ENCODE data around the gene PCK1. TPM values are rescaled to one million over a fixed set of nuclear protein-coding genes. Genes with fewer than 3 reads are reported as not detected.

The PCK1 gene
- total RNA-seq, 3 donors from 2014 or later: 27.2 to 252 (median 29.3) TPM

DNA sequence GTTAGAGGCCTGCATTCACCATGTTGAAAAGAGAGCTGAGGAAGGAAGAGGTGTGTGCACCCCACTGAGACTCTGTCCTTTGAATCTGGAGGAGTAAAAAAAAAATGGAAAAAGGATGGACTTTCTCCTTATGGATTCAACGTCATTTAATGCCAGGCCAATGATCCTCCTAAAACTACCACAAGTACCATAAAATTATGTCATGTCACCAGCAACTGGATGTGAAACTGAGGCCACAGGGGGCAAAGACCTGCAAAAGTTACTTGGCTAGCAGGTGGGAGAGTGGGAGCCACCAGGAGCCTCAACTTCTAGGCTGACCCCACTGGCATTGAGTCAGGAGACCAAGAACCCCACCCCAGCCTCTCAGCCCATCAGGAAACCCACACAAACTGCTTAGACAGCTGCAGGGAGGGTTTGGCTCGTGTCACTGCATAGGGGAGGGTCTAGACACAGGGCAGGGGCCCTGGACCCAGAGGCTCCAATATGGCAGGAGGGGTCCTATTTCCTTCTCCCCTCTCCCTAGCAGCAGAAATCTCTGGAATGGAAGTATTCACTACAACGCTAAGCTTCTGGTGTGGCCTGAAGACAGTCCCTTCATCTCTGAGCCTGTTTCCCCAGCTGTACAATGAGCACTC is 11.0 kb downstream of the PCK1 start:
- TF ChIP-seq POLR2A (IDR thresholded peaks at IDR 0.05) (no peak), POLR2AphosphoS5 (IDR thresholded peaks at IDR 0.05) (no peak)
- TF ChIP-seq, protein P1, sequence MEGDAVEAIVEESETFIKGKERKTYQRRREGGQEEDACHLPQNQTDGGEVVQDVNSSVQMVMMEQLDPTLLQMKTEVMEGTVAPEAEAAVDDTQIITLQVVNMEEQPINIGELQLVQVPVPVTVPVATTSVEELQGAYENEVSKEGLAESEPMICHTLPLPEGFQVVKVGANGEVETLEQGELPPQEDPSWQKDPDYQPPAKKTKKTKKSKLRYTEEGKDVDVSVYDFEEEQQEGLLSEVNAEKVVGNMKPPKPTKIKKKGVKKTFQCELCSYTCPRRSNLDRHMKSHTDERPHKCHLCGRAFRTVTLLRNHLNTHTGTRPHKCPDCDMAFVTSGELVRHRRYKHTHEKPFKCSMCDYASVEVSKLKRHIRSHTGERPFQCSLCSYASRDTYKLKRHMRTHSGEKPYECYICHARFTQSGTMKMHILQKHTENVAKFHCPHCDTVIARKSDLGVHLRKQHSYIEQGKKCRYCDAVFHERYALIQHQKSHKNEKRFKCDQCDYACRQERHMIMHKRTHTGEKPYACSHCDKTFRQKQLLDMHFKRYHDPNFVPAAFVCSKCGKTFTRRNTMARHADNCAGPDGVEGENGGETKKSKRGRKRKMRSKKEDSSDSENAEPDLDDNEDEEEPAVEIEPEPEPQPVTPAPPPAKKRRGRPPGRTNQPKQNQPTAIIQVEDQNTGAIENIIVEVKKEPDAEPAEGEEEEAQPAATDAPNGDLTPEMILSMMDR (IDR thresholded peaks at IDR 0.05): no peak
- Histone ChIP-seq H3K27me3 (peaks cover 0 to 22% of the 10 kb centered on the region in 2 donors), H3K27ac (no peak overlapping the region), H3K36me3 (no peaks in the 10 kb centered on the region), H3K9me3 (no peaks in the 10 kb centered on the region), H3K4me3 (no peak overlapping the region), H3K4me1 (no peaks in the 10 kb centered on the region)
- no peak for DNase-seq (ENCODE audit: low spot score in 2 of 2)
- intact Hi-C loops (cut with DNase I; ENCODE audit: low total_unique reads): no loop called here

DNA sequence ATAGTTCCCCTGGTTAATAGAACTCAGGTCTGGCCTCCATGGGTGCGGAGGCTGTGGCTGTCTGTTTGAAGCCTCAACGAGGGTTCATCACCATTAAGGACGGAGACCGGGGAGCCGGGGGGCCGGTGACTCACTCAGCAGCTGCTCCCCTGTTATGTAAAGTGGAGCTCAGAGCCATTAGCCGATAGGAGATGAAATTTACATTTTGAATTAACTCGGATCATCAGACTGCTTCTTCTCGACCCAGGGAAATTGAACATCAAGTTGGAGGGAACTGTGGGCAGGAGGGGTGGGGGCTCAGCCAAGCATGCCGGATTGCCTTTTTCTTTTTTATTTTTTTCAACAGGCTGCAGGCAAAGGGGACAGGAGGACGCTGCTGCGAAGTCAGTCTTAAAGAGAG is 12.3 kb downstream of the PCK1 start:
- no peak for DNase-seq (ENCODE audit: low spot score in 2 of 2)
- TF ChIP-seq, protein P1 (IDR thresholded peaks at IDR 0.05): no peak
- no peak for TF ChIP-seq POLR2A (IDR thresholded peaks at IDR 0.05)
- TF ChIP-seq POLR2AphosphoS5 (IDR thresholded peaks at IDR 0.05): no peak

DNA sequence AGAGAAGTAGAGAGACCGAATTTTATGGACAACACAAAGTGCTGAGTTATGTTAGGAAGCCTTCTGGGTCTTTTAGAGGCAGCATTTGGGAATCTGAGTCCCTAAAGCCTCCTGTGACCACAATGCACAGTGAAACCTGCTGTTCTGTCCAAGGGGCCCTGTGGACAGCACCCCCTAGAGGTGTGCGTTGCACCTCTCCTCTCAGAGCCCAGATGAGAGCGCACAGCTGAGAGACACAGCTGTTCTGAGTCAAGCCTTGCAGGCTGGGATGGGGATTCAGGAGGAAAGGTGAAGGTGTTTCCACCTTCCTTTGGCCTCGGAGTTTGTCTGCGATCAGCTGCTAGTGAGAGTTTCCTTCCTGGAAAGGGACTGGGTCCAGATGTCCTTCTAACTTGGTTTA is 13.0 kb downstream of the PCK1 start:
- TF ChIP-seq POLR2A (IDR thresholded peaks at IDR 0.05) (no peak), POLR2AphosphoS5 (IDR thresholded peaks at IDR 0.05) (no peak)
- TF ChIP-seq, protein P1 (IDR thresholded peaks at IDR 0.05): no peak
- Histone ChIP-seq H3K4me3 (no peak overlapping the region), H3K27ac (no peak overlapping the region), H3K9me3 (no peaks in the 10 kb centered on the region), H3K4me1 (no peaks in the 10 kb centered on the region), H3K27me3 (peaks cover 0 to 21% of the 10 kb centered on the region in 2 donors), H3K36me3 (no peaks in the 10 kb centered on the region)
- intact Hi-C loops (cut with DNase I; ENCODE audit: low total_unique reads): no loop called here
- no peak for DNase-seq (ENCODE audit: low spot score in 2 of 2)

More for the DNA sequence above, 12.3 kb downstream of the PCK1 start:
- intact Hi-C loops (cut with DNase I; ENCODE audit: low total_unique reads): no loop called here
- H3K27ac ChIP-seq: no peak overlapping the region
- peaks cover 0 to 18% of the 10 kb centered on the region in 2 donors for H3K27me3 ChIP-seq
- no peaks in the 10 kb centered on the region for H3K4me1 ChIP-seq
- H3K4me3 ChIP-seq: no peak overlapping the region
- no peaks in the 10 kb centered on the region for H3K9me3 ChIP-seq
- H3K36me3 ChIP-seq: no peaks in the 10 kb centered on the region

GRCh38 chr20:57574954-57575353 is 14.0 kb downstream of the PCK1 start:
- no peak for DNase-seq (ENCODE audit: low spot score in 2 of 2)
- peaks cover 0 to 30% of the 10 kb centered on the region in 2 donors for H3K27me3 ChIP-seq
- no peak for TF ChIP-seq POLR2A (IDR thresholded peaks at IDR 0.05)
- TF ChIP-seq, protein P1 (IDR thresholded peaks at IDR 0.05): no peak
- no peak for TF ChIP-seq POLR2AphosphoS5 (IDR thresholded peaks at IDR 0.05)
- H3K36me3 ChIP-seq: no peaks in the 10 kb centered on the region
- intact Hi-C loops (cut with DNase I; ENCODE audit: low total_unique reads): no loop called here
- H3K27ac ChIP-seq: no peak overlapping the region
- H3K9me3 ChIP-seq: no peaks in the 10 kb centered on the region
- H3K4me1 ChIP-seq: no peaks in the 10 kb centered on the region
- H3K4me3 ChIP-seq: no peak overlapping the region

- Histone ChIP-seq H3K36me3 (no peaks in the 10 kb centered on the region), H3K27me3 (peaks cover 0 to 38% of the 10 kb centered on the region in 2 donors), H3K4me1 (no peaks in the 10 kb centered on the region), H3K4me3 (no peak overlapping the region), H3K9me3 (no peaks in the 10 kb centered on the region), H3K27ac (no peak overlapping the region)
- no peak for DNase-seq (ENCODE audit: low spot score in 2 of 2)
- intact Hi-C loops (cut with DNase I; ENCODE audit: low total_unique reads): no loop called here
- TF ChIP-seq, protein P1 (IDR thresholded peaks at IDR 0.05): no peak
- TF ChIP-seq POLR2A (IDR thresholded peaks at IDR 0.05): no peak
- no peak for TF ChIP-seq POLR2AphosphoS5 (IDR thresholded peaks at IDR 0.05)
Observed at GRCh38 chr20:57576002-57576401, 15.1 kb downstream of the PCK1 start.

Data from breast epithelium (tissue), 4 donors.